Endothelial cell of hepatic sinusoid (primary cell): ENCODE measurements around the gene SULT4A1.
"Not testable (repeated sequence)": the region's sequence is repeated elsewhere in the genome, so short reads cannot be mapped to it uniquely, and the experiment has no call there.

Experiments used
- in situ Hi-C: cut with HindIII; loops from 2 replicates; pipeline ENCODE4 v1.10.0; 2017; ENCODE audit warnings: low sequenced_read_pairs

Gene SULT4A1, protein sequence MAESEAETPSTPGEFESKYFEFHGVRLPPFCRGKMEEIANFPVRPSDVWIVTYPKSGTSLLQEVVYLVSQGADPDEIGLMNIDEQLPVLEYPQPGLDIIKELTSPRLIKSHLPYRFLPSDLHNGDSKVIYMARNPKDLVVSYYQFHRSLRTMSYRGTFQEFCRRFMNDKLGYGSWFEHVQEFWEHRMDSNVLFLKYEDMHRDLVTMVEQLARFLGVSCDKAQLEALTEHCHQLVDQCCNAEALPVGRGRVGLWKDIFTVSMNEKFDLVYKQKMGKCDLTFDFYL

DNA sequence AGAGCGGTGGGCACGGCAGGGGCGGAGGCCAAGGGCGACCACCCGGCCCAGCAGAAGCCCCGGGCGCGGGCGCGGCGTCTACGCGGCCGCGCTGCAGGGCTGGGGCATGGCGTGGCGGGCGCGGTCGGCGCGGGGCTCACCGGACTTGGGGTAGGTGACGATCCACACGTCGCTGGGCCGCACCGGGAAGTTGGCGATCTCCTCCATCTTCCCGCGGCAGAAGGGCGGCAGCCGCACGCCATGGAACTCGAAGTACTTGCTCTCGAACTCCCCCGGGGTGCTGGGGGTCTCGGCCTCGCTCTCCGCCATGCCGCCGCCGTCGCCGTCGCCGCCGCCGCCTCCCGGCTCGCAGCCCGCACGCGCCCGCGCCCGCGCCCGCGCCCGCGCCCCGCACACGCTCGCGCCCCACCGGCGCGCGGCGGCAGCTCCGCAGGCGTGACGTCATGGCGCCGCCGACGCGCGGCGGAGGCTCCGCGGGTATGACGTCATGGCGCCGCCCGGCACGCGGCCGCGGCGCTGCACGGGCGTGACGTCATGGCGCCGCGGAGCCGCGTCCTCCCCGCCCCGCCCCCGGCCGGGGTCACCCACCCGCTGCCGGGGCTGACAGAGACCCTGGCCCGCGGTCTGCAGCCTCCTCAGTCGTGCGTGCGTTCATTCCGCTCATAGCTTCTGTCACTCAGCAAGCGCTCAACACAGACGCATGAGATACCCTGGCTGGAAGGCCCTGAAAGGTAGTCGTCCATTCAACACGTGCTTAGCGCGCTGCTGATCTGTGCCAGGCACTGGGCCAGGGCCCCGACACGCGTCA lies at the start of gene SULT4A1:
SULT4A1 (minus strand) TSS at position 440 of the 808 bp plus-strand sequence; CDS start at position 309, 131 bp downstream.
- in situ Hi-C loops = loop anchor here (10.0 kb wide), 1 partner anchor 57 kb away; no protein-coding TSS in a partner anchor

DNA sequence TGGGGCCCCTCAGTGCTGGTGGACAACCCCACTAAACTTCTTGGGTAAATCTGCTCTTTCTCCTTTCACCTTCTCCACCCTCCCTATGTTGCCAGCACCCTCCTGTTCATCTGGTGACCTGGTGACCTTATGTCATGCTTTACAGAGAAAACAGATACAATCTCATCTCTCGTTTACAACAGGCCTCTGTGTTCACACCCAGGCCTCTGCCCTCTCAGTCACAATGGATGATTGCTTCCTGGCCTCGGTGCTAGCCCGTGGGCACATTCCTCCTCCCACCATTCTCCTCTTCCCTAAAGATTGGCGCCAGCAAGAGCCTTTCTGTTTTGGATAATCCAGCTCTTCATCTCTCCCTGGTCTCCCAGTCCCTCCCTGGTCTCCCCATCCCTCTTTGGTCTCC lies 49.0 kb upstream of the SULT4A1 start:
- in situ Hi-C loops = no loop called here

- in situ Hi-C loops = no loop called here
These were observed 47.9 kb upstream of the SULT4A1 start for GRCh38 chr22:43910178-43910695.

- in situ Hi-C loops = no loop called here
These were observed 47.4 kb upstream of the SULT4A1 start for GRCh38 chr22:43909708-43910107.

DNA sequence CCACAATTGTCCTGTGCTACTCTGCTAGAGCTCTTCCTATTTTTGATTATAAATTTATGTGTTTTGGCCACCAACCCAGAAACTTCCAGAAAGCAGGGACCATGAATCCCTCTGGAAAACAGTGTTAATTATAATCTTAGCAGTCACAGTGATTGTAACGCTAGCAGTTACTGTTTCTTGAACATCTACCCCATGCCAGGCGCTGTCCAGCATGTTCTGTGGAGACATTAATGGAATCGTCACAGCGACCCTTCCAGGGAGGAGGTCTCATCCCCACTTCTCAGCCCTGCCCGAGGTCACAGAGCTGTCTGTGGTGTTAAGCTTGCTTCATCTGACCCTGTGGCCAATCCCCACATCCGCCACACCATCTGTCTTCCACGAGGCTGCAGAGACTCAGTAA lies 43.4 kb upstream of the SULT4A1 start:
- in situ Hi-C loops = no loop called here

- in situ Hi-C loops = not testable (repeated sequence)
These were observed 42.1 kb upstream of the SULT4A1 start for GRCh38 chr22:43904412-43904811.

DNA sequence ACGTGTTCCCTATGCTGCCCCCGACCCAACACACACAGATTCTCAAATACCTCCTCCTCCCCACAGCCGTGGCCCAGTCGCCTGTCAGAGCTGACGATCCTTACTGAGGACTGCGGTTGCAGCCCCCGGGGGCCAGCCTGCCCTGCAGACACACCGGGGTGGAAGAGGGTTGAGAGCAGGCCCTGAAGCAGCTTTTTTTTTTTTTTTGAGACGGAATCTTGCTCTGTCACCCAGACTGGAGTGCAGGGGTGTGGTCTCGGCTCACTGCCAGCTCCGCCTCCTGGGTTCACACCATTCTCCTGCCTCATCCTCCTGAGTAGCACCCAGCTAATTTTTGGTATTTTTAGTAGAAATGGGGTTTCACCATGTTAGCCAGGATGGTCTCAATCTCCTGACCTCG lies 40.7 kb upstream of the SULT4A1 start:
- in situ Hi-C loops = not testable (repeated sequence)

GRCh38 chr22:43901976-43902643 lies 39.8 kb upstream of the SULT4A1 start:
- in situ Hi-C loops = no loop called here

GRCh38 chr22:43900206-43900605 lies 37.9 kb upstream of the SULT4A1 start:
- in situ Hi-C loops = no loop called here

GRCh38 chr22:43897751-43898261 lies 35.5 kb upstream of the SULT4A1 start:
- in situ Hi-C loops = no loop called here

DNA sequence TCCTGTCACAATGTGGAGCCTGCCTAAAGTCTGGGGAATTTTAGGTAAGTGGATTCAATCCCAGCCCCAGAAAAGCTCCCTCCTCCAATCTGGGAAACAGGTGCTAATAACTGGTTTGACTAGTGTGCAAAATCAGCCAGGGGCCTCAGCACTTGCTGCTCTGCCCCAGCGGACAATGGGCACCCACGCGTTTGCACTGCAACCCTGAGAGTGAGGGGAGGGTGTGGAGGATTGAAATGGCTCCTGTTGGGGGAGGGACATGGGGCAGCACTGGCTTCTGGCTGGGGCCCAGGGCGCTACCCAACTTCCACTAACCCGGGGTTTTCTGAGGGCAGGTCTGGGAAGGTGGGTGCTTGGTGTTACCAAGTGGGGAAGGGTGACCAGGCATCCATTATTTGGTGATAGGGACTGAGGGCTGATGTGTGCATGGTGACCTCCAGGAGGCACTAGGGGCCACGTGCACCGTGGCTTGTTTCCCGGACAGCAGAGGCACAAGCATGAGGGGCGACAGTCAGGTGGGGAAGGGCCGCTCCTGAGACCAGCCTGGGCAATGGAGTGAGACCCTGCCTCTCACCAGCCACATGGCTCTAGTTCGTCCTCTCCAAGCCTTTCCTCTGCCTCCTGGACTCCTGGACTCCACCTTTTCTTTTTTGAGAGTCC lies 33.8 kb upstream of the SULT4A1 start:
- in situ Hi-C loops = no loop called here

DNA sequence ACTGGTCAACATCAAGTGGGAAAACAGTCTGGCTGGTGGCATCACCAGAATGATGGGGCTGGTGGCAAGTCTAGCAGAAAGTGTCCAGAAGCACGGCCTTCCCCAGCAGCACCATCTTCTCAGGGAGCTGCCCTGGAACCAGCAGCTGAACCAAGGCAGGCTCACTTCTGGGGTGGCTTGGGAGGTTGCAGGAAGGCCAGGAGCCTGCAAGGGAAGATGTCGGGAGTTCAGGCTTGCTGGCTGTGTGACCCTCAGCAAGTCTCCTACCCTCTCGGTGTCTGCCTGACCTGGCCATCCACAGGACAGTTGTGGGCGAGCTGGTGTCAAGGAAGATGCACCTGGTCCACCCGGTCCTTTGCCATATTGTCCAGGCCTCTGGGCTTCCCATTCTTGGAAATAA lies 31.8 kb upstream of the SULT4A1 start:
- in situ Hi-C loops = no loop called here

GRCh38 chr22:43893266-43893665 lies 31.0 kb upstream of the SULT4A1 start:
- in situ Hi-C loops = no loop called here

DNA sequence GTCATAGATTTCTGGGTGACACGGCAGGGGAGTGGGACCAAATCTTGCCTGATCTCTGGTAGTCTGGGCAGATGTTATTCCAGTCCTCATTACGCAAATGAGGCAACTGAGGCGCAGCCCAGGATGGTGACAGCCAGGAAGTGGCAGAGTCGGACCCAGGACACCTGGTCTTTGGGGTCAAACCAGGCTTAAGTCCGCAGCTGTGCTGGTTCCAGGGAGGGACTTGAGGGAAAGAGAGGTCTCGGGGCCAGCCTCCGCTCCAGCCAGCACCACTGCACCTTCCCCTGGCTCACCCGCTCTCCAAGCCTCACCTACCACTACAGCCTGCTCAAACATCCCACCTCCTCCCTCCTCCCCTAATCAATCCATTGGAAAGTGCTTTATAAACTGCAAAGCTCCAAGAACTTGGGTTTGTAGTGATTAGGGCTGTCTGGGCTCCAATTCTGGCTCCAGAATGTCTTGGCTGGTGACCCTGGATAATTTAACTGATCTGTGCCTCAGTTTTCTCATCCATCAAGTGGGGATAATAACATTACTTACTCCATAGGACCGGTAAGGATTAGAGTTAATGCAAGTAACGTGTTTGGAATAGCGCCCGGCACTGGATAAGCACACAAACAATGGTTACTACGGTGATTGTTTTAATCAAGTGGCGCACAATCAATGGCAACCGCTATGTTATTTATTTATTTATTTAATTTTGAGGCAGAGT lies 30.0 kb upstream of the SULT4A1 start:
- in situ Hi-C loops = no loop called here

DNA sequence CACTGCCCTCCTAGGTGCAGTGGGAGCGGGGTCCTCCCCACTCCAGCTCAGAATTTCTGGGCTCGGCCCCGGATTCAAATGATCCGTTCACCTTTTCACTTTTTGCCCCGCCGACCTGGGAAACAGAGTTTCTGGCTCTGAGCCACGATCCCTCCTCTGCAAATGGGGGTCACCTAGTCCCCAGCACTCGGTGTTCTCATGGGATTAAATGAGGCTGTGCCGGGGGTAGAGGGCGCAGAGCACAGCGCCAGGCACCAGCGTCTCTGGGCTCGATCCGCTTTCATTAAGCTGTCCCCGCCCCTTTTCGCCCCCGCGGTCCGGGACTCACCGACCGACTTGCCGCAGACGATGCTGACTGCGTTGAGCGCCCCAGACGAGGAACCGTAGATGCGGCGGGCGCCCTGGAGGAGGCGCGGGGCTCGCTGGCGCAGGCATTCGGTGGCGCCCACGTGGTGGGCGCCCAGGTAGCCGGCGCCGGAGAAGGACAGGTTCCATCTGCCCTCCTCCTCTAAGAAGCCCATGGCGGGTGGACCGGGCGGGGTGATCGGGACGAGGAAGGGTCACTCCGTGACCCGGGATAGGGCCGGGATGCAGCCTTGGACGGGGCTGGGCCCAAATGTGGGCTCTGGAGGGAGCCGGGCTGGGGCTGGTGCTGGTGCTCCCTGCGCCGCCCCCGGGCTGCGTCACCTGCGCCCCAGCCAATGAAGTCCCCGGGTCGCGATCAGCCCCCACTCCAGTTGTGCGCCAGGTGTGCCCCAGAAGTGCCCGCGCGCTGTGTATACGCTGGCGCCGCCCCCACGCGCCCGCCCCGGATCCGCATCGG lies 29.3 kb upstream of the SULT4A1 start, which contains the start of gene PNPLA5:
PNPLA5 (minus strand) TSS at position 654 of the 823 bp plus-strand sequence; CDS start at position 521, 133 bp downstream.
- in situ Hi-C loops = no loop called here

DNA sequence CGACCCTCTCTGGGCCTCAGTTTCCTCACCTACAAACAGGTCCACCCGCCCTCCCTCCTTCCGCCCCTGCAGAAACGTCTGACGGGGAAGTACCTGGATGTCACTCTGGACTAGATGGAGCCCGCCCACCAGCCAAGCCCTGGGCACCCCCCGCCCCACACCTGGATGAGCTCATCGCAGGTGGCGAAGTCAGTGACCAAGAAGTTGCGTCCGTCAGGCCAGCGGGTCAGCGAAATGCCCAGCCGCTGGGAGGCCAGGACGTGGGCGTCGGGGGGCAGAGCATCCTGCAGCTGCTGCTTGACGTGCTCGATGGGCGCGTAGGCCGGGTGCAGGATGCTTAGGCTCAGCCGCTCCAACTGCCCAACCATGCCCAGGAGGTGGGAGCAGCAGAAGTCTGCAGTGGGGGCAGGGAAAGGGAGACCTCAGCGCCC lies 28.6 kb upstream of the SULT4A1 start:
- in situ Hi-C loops = no loop called here

DNA sequence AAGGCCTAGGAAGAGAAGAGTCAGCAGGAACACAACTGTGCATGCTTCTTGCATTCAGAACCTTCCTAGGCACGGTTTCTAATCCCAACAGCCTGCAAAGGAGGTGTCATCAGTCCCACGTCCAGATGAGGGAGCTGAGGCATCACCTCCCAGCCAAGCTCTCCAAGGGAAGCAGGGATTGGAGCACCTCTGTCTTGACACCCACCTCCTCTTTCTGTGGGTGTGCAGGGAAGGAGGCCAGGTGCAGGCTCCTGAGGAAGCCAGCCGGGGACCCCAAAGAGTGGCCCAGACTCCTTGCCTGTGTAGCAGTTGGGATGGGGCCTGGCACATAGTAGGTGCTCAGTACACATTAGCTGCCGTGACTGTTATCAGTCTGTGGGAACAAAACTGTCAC lies 27.5 kb upstream of the SULT4A1 start:
- in situ Hi-C loops = loop anchor here (5.0 kb wide), 2 partner anchors 82 to 192 kb away; no protein-coding TSS in a partner anchor

GRCh38 chr22:43889201-43889859 lies 27.0 kb upstream of the SULT4A1 start:
- in situ Hi-C loops = loop anchor here (5.0 kb wide), 2 partner anchors 83 to 193 kb away; no protein-coding TSS in a partner anchor
